Panc1 (cell line): ENCODE measurements around the gene CYP11A1.

Experiments used
- POLR2AphosphoS5 ChIP-seq: IDR thresholded peaks from 2 replicates; pipeline ENCODE4 v1.6.1; 2012; ENCODE audit warnings: mild to moderate bottlenecking, low read depth, low read length, moderate library complexity
- REST ChIP-seq, 2 experiments: IDR thresholded peaks; 2 replicates each; pipeline ENCODE4 v1.6.1; 2011 to 2012; ENCODE audit warnings: low read depth in 2 of 2, control low read depth in 1 of 2, low read length in 1 of 2, mild to moderate bottlenecking in 1 of 2, moderate library complexity in 1 of 2; ENCODE audit not compliant: insufficient read depth in 1 of 2
- TCF7L2 ChIP-seq: IDR thresholded peaks from 2 replicates; pipeline ENCODE4 v1.6.1; 2011; ENCODE audit warnings: mild to moderate bottlenecking, low read depth, low read length, inconsistent platforms
- TF ChIP-seq, protein P1 (sequence below): fragments of 450-650 bp; IDR thresholded peaks from 2 replicates; pipeline ENCODE4 v1.5.1; 2017; ENCODE audit warnings: mild to moderate bottlenecking

GRCh38 chr15:74399100-74399499 is 31.7 kb upstream of the CYP11A1 start:
- TF ChIP-seq, protein P1, sequence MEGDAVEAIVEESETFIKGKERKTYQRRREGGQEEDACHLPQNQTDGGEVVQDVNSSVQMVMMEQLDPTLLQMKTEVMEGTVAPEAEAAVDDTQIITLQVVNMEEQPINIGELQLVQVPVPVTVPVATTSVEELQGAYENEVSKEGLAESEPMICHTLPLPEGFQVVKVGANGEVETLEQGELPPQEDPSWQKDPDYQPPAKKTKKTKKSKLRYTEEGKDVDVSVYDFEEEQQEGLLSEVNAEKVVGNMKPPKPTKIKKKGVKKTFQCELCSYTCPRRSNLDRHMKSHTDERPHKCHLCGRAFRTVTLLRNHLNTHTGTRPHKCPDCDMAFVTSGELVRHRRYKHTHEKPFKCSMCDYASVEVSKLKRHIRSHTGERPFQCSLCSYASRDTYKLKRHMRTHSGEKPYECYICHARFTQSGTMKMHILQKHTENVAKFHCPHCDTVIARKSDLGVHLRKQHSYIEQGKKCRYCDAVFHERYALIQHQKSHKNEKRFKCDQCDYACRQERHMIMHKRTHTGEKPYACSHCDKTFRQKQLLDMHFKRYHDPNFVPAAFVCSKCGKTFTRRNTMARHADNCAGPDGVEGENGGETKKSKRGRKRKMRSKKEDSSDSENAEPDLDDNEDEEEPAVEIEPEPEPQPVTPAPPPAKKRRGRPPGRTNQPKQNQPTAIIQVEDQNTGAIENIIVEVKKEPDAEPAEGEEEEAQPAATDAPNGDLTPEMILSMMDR = no peak
- TF ChIP-seq POLR2AphosphoS5 (no peak), TCF7L2 (no peak), REST (IDR thresholded peaks at IDR 0.05; ENCODE audit: insufficient read depth in 1 of 2, low read depth in 2 of 2, low read length in 1 of 2) (no peak)
